OCI-LY7 (cell line): Measurements from ENCODE around the gene COPB2.

Source experiments
- CTCF ChIP-seq: fragments of 200-600 bp; sonication (generic); conservative IDR thresholded peaks from 2 replicates; pipeline ENCODE4 v1.5.1; 2014; ENCODE audit warnings: mild to moderate bottlenecking, antibody characterized with exemption, low read length, moderate library complexity, mixed read lengths
- EZH2phosphoT487 ChIP-seq: fragments of 200-600 bp; sonication (generic); IDR thresholded peaks from 2 replicates; pipeline ENCODE4 v1.6.1; 2018; ENCODE audit warnings: low read depth, borderline replicate concordance, mild to moderate bottlenecking, mixed run types, antibody characterized with exemption, low read length, moderate library complexity, mixed read lengths

GRCh38 chr3:139357899-139358298 is 31.5 kb downstream of the COPB2 start:
- TF ChIP-seq CTCF, result no peak
- TF ChIP-seq EZH2phosphoT487, result no peak
